Coronary artery (tissue), 2 donors: ENCODE results near the gene GPD1L.

Source experiments
- DNase-seq: peaks from one replicate; pipeline ENCODE4 v3.0.0-alpha.2; 2017; ENCODE audit warnings: low spot score
- H3K27ac ChIP-seq, 2 donors: fragments of 200-600 bp; sonication (generic); one replicate each; pipeline ENCODE4 v1.5.1; 2016 to 2019
- H3K4me3 ChIP-seq: fragments of 200-600 bp; sonication (generic); 2 replicates; pipeline ENCODE4 v1.5.1; 2016; ENCODE audit warnings: mild to moderate bottlenecking, moderate library complexity
- TF ChIP-seq, protein P1 (sequence below): fragments of 200-600 bp; sonication (generic); IDR thresholded peaks from one replicate; pipeline ENCODE4 v1.5.1; 2019; ENCODE audit warnings: antibody characterized with exemption

GPD1L gene

DNA sequence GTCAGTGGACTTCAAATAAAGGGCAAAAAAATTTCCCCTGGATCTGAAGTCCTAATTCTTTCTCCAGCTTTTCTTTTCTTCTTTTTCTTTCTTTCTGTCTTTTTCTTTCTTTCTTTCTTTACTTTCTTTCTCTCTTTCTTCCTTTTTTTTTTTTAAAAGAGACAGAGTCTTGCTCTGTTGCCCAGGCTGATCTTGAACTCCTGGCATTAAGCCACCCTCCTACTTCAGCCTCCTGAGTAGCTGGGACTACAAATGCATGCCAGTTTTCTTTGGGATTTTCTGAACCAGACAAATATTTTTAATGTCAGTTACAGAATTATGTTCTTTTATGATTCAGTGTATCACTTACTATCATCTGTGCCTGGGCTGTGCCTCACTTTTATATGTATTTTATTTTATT, 86.7 kb downstream of the GPD1L start:
- Histone ChIP-seq H3K4me3 (no peak overlapping the region), H3K27ac (no peak overlapping the region)
- no peak for DNase-seq
- TF ChIP-seq, protein P1, sequence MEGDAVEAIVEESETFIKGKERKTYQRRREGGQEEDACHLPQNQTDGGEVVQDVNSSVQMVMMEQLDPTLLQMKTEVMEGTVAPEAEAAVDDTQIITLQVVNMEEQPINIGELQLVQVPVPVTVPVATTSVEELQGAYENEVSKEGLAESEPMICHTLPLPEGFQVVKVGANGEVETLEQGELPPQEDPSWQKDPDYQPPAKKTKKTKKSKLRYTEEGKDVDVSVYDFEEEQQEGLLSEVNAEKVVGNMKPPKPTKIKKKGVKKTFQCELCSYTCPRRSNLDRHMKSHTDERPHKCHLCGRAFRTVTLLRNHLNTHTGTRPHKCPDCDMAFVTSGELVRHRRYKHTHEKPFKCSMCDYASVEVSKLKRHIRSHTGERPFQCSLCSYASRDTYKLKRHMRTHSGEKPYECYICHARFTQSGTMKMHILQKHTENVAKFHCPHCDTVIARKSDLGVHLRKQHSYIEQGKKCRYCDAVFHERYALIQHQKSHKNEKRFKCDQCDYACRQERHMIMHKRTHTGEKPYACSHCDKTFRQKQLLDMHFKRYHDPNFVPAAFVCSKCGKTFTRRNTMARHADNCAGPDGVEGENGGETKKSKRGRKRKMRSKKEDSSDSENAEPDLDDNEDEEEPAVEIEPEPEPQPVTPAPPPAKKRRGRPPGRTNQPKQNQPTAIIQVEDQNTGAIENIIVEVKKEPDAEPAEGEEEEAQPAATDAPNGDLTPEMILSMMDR = no peak

DNA sequence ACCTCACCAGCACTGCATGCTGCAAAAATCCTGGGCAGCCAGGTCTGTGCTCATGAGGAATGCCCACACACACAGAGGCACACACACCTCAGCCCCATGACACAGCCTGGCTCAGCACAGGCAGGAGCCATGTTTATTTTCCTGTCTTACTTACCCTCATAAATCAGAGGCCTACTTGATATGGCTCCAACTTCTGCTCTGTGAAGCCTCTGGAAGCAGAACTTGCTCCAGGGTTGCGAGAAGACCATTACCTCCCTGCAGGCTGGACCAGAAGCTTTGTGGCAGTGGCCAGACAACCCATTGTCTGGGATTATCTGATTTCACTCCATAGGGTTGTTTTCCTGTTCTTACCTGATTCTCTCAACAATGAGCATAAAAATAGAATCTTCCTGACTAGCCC, 88.2 kb downstream of the GPD1L start:
- Histone ChIP-seq H3K4me3 (no peak overlapping the region), H3K27ac (no peak overlapping the region)
- TF ChIP-seq, protein P1 = no peak
- no peak for DNase-seq

DNA sequence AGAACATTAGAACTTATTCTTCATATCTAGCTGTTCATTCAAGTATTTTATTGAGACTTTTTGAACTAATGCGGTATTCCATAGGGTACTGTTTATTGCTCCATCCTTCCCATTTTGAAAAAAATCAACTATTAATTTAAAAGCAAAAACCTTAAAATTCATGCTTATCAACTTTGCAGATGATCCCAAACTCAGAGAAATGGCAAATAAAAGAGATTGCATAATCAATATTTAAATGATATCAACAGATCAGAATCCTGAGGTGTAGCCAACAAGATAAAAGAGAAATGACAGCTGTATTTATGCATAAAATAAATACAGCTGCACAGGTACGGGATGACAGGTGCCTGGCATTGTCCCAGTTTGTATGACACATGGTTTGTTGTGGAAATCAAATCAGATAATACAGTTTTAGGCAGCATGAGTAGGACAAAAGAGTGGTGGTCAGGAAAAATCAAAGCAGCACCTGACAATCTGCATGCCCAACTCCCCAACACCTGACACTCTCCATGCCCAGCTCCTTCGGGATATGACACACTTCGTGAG, 89.6 kb downstream of the GPD1L start:
- Histone ChIP-seq H3K27ac (no peak overlapping the region), H3K4me3 (no peak overlapping the region)
- TF ChIP-seq, protein P1 = no peak
- DNase-seq = no peak

DNA sequence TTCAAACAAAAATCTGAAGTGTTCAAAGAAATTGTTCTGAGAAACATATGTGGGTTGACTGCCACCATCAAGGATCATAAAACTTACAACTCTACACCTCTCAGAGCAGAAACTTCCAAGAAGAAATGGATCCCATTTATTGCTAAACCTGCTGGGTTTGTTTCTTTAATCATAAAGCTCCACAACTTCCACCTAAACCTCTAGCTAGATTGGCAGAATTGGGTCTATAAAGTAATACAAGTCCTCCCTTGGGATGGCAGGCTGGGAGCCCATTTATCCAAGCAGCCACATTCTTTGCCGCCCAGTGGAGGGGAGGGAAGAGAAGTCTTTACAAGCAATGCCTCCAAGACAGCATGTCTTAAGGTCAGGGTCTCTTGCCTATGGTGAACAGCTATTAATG, 91.6 kb downstream of the GPD1L start:
- H3K27ac ChIP-seq = no peak overlapping the region
- no peak for DNase-seq
- no peak overlapping the region for H3K4me3 ChIP-seq
- TF ChIP-seq, protein P1 = no peak

DNA sequence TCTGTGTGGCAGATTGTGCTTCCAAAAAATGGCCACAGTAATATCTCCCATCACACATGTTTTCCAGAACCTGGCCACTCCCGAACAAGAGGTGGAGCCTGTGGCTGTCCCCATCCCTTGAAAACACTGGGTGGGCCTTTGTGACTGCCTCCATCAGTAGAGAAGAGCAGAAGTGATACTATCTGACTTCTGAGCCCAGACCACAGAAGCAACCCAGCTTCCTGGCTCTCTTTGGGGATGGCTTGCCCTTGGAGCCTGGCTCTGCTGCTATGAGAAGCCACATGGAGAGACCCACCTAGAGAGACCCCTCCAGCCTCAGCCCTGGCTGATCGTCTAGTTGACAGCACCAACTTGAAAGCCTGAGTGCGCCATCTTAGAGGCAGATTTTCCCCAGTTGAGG, 92.3 kb downstream of the GPD1L start:
- TF ChIP-seq, protein P1 = no peak
- H3K4me3 ChIP-seq = no peak overlapping the region
- H3K27ac ChIP-seq = no peak overlapping the region
- no peak for DNase-seq

DNA sequence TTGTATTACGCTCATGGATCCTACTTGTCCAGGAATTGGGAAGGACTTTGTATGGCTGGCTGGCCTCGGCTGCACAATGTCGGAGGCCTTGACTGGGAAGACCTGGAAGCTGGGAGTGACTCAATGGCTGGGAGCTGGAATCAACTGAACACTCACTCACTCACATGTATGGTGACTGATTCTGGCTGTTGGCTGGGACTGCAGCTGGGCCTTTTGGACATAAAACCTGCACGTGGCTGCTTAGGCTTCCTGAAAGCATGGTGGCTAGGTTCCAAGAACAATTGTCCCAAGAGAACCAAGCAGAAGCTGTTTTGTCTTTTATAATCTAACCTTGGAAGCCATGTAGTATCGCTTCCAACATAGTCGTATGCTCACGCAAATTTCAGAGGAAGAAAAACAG, 94.1 kb downstream of the GPD1L start:
- DNase-seq = no peak
- H3K4me3 ChIP-seq = no peak overlapping the region
- H3K27ac ChIP-seq = peak overlapping the region in 1 of 2 donors; percentile 37
- TF ChIP-seq, protein P1 = no peak

DNA sequence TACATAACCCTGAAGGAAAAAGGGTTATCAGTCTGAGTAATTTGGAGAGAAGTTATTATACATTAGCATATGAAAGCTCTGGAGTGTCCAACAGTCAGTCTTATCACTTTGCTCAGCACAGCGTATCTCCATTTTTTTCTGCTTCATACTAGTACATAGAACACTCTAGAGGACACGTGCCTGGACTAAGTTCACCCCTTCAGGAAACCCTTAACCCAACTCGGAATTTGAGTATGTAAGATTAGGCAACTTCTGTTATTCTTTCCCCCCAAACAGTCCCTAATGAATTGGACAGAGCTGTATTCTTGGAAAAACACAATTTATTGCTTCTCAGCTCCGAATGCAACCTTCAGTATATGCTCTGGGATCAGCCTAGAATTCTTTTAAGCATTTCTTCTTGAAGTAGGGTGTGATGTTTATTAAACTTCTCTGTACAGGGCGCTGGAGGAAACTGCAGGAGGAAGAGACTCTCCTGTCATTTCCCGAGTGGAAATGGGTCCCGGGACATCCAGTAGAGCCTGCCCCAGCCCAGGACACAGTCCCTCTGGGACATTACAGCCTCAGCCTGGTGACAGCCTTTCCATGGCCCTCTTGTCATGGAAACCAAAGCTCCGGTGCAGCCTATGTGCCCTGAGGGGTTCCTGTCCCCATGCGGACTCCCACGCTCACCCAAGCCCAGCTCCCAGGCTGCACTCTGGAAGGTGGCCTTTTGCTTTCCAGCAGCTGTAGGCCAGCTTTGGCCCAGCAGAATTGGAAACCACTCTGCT, 94.8 kb downstream of the GPD1L start:
- Histone ChIP-seq H3K27ac (peak overlapping the region in 1 of 2 donors; percentile 27), H3K4me3 (no peak overlapping the region)
- no peak for DNase-seq
- TF ChIP-seq, protein P1 = no peak
